Measurements from ENCODE around the gene LYPD6B.

GRCh38 chr2:149036507-149037293 is 1.8 kb upstream of the LYPD6B start:
- TF ChIP-seq POLR2AphosphoS5 (IDR thresholded peaks at IDR 0.05; ENCODE audit: low read depth) (no peak), CTCF (conservative IDR thresholded peaks at IDR 0.05; ENCODE audit: low read depth in 2 of 2) (no peak), EZH2 (IDR thresholded peaks at IDR 0.05; ENCODE audit: low read depth, unreplicated experiment) (no peak), EZH2phosphoT487 (IDR thresholded peaks at IDR 0.05; ENCODE audit: unreplicated experiment) (no peak), ZNF331 (CRISPR knock-in tag; IDR thresholded peaks at IDR 0.05; ENCODE audit: low read depth) (no peak), NANOG (IDR thresholded peaks at IDR 0.05; ENCODE audit: borderline replicate concordance) (no peak), JUNB (IDR thresholded peaks at IDR 0.05; ENCODE audit: unreplicated experiment) (no peak), REST (IDR thresholded peaks at IDR 0.05; ENCODE audit: unreplicated experiment) (no peak), CREB1 (CRISPR knock-in tag; IDR thresholded peaks at IDR 0.05; ENCODE audit: low read depth) (no peak)
- TF ChIP-seq, protein P1, sequence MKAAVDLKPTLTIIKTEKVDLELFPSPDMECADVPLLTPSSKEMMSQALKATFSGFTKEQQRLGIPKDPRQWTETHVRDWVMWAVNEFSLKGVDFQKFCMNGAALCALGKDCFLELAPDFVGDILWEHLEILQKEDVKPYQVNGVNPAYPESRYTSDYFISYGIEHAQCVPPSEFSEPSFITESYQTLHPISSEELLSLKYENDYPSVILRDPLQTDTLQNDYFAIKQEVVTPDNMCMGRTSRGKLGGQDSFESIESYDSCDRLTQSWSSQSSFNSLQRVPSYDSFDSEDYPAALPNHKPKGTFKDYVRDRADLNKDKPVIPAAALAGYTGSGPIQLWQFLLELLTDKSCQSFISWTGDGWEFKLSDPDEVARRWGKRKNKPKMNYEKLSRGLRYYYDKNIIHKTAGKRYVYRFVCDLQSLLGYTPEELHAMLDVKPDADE (IDR thresholded peaks at IDR 0.05) = no peak
